Uterus (tissue), 4 donors: ENCODE results near the gene RAI1. TPM values are rescaled to one million over a fixed set of nuclear protein-coding genes. Genes with fewer than 3 reads are reported as not detected.

Source experiments
- DNase-seq, 2 donors: peaks; one replicate each; pipeline ENCODE4 v3.0.0-alpha.2; 2019 to 2020
- H3K27ac ChIP-seq, 2 donors: fragments of 200-600 bp; sonication (generic); 1 replicate in 1 of 2; 2 replicates in 1 of 2; pipeline ENCODE4 v1.5.1; 2016 to 2018
- H3K27me3 ChIP-seq, 2 donors: fragments of 200-600 bp; sonication (generic); one replicate each; pipeline ENCODE4 v1.5.1; 2018 to 2019; ENCODE audit warnings: control low read depth in 1 of 2
- H3K36me3 ChIP-seq, 2 donors: fragments of 200-600 bp; sonication (generic); one replicate each; pipeline ENCODE4 v1.5.1; 2019; ENCODE audit warnings: control low read depth in 1 of 2
- H3K4me1 ChIP-seq, 2 donors: fragments of 200-600 bp; sonication (generic); one replicate each; pipeline ENCODE4 v1.5.1; 2018 to 2019; ENCODE audit warnings: control low read depth in 1 of 2
- H3K4me3 ChIP-seq, 2 donors: fragments of 200-600 bp; sonication (generic); 1 replicate in 1 of 2; 2 replicates in 1 of 2; pipeline ENCODE4 v1.5.1; 2018 to 2019; ENCODE audit warnings: mild to moderate bottlenecking in 1 of 2
- H3K9me3 ChIP-seq, 2 donors: fragments of 200-600 bp; sonication (generic); one replicate each; pipeline ENCODE4 v1.5.1; 2019; ENCODE audit warnings: control low read depth in 1 of 2
- POLR2A ChIP-seq, 2 donors: fragments of 450-650 bp; IDR thresholded peaks; one replicate each; pipeline ENCODE4 v1.6.1; 2016; ENCODE audit warnings: antibody characterized with exemption in 2 of 2, mild to moderate bottlenecking in 1 of 2, moderate library complexity in 1 of 2
- intact Hi-C: fragments of 100-400 bp; cut with DNase I; formaldehyde crosslinking; loops from one replicate; pipeline ENCODE4 v1.15.1; 2023; ENCODE audit warnings: low total_unique reads
- total RNA-seq, 4 donors: library from RNA; depleted of rRNA in 3 of 4; stranded (reverse); fragments of >200 nt in 3 of 4; gene quantifications; one replicate each; pipeline versions ENCODE4 v1.1.0 to v1.2.4, GENCODE V29; 2014 to 2023
- TF ChIP-seq, protein P1 (sequence below), 4 experiments: fragments of 200-600 bp in 2 of 4; fragments of 450-650 bp in 2 of 4; sonication (generic) in 2 of 4; IDR thresholded peaks; one replicate each; pipeline ENCODE4 v1.5.1; 2016 to 2019; ENCODE audit warnings: antibody characterized with exemption in 4 of 4, mild to moderate bottlenecking in 2 of 4, moderate library complexity in 1 of 4
- donor health status: DM: yes; HTN: yes; CAD: no.

The RAI1 gene
- total RNA-seq, 4 donors from 2014 or later = 10.0 to 66.1 (median 15.3) TPM

- intact Hi-C loops = no loop called here
- Histone ChIP-seq H3K4me3 (peak overlapping the region; percentile 27 to 41), H3K9me3 (no peaks in the 10 kb centered on the region), H3K36me3 (no peaks in the 10 kb centered on the region), H3K27ac (peak overlapping the region; percentile 36 to 37), H3K4me1 (peaks cover 0 to 22% of the 10 kb centered on the region in 2 donors), H3K27me3 (no peaks in the 10 kb centered on the region)
- TF ChIP-seq, protein P1, sequence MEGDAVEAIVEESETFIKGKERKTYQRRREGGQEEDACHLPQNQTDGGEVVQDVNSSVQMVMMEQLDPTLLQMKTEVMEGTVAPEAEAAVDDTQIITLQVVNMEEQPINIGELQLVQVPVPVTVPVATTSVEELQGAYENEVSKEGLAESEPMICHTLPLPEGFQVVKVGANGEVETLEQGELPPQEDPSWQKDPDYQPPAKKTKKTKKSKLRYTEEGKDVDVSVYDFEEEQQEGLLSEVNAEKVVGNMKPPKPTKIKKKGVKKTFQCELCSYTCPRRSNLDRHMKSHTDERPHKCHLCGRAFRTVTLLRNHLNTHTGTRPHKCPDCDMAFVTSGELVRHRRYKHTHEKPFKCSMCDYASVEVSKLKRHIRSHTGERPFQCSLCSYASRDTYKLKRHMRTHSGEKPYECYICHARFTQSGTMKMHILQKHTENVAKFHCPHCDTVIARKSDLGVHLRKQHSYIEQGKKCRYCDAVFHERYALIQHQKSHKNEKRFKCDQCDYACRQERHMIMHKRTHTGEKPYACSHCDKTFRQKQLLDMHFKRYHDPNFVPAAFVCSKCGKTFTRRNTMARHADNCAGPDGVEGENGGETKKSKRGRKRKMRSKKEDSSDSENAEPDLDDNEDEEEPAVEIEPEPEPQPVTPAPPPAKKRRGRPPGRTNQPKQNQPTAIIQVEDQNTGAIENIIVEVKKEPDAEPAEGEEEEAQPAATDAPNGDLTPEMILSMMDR (IDR thresholded peaks at IDR 0.05) = no peak
- no peak for TF ChIP-seq POLR2A (IDR thresholded peaks at IDR 0.05)
- DNase-seq = no peak
Observed at GRCh38 chr17:17725011-17725751, 43.9 kb downstream of the RAI1 start.

GRCh38 chr17:17725752-17726457 is 44.6 kb downstream of the RAI1 start:
- DNase-seq = no peak
- Histone ChIP-seq H3K9me3 (no peaks in the 10 kb centered on the region), H3K27me3 (no peaks in the 10 kb centered on the region), H3K4me1 (peaks cover 0 to 22% of the 10 kb centered on the region in 2 donors), H3K4me3 (no peak overlapping the region), H3K27ac (peak overlapping the region; percentile 36 to 37), H3K36me3 (no peaks in the 10 kb centered on the region)
- TF ChIP-seq, protein P1 (IDR thresholded peaks at IDR 0.05) = no peak
- no peak for TF ChIP-seq POLR2A (IDR thresholded peaks at IDR 0.05)
- intact Hi-C loops = no loop called here

- no peak overlapping the region for H3K4me3 ChIP-seq
- DNase-seq = no peak
- no peaks in the 10 kb centered on the region for H3K27me3 ChIP-seq
- intact Hi-C loops = no loop called here
- H3K9me3 ChIP-seq = no peaks in the 10 kb centered on the region
- peaks cover 0 to 22% of the 10 kb centered on the region in 2 donors for H3K4me1 ChIP-seq
- H3K27ac ChIP-seq = peak overlapping the region; percentile 31 to 36
- no peaks in the 10 kb centered on the region for H3K36me3 ChIP-seq
- no peak for TF ChIP-seq POLR2A (IDR thresholded peaks at IDR 0.05)
- TF ChIP-seq, protein P1 (IDR thresholded peaks at IDR 0.05) = no peak
Observed at GRCh38 chr17:17726458-17727060, 45.3 kb downstream of the RAI1 start.

DNA sequence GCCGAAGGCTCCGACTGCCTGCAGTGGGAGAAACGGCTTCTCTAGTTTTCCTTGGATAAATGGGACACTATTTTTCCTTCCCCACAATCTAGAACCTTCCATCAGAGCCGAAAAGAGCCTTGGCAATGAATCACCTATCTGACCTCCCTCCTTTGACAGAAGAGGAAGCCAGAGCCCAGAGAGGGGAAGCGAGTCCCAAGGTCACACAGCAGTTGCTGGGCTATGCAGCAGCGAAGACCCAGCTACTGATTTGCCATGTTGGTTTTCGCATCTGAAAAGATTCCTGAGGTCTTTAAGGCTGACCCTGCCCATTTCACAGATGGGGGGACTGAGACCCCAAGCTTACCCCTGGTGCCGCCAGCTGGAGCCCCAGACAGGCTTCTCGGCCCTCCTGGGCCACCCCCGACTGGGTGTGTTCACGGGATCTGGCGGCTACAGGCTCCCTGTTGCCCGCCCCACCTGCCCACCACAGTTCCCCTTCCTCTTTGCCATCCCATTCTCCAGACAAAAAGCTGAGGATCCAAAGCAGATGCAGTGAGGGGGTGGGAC is 45.9 kb downstream of the RAI1 start:
- Histone ChIP-seq H3K4me1 (peaks cover 0 to 21% of the 10 kb centered on the region in 2 donors), H3K27ac (peak overlapping the region in 1 of 2 donors; percentile 36)
- TF ChIP-seq, protein P1 (IDR thresholded peaks at IDR 0.05) = no peak
- TF ChIP-seq POLR2A (IDR thresholded peaks at IDR 0.05) = no peak

More for the DNA sequence above, 45.9 kb downstream of the RAI1 start:
- no peak for DNase-seq
- H3K4me3 ChIP-seq = no peak overlapping the region
- intact Hi-C loops = no loop called here
- no peaks in the 10 kb centered on the region for H3K9me3 ChIP-seq
- no peaks in the 10 kb centered on the region for H3K36me3 ChIP-seq
- no peaks in the 10 kb centered on the region for H3K27me3 ChIP-seq
